SK-N-DZ (cell line): Measurements from ENCODE around the gene CYP46A1.

Experiments
- DNase-seq: peaks from one replicate; pipeline ENCODE4 v3.0.0-alpha.2; 2015; ENCODE audit warnings: low spot score

Gene CYP46A1

DNA sequence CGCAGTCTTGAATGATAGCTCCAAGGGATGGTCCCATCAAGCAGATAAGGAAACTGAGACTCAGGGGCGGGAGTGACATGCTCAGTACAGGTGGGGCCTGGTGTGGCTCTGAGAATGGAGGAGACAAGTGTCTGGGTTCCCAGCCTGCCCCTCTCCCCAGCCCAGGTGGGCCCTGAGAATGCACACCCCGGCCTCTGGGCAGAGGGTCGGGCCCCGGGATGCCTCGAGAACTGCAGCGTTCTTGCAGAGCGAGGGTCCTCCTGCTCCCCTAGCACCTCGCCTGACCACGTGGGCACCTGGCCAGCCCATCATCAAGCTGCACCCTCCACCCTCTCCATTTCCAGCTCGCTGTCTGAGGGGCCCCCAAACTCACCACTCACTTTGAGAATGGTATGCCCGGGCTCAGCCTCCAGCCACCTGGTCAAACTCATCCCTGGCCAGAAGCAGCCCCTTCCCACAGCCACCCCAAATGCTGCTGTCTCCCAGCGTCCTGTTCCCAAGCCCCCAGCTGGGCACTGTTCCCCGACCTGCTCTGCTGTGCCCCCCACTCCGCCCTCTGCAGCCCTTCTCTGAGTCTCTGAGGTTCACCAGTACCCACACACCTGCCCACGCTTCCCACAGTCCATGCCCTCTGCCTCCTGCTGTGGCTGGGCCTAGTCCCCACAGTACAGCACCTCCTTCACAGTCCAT lies 44.3 kb downstream of the CYP46A1 start:
- no peak for DNase-seq

DNA sequence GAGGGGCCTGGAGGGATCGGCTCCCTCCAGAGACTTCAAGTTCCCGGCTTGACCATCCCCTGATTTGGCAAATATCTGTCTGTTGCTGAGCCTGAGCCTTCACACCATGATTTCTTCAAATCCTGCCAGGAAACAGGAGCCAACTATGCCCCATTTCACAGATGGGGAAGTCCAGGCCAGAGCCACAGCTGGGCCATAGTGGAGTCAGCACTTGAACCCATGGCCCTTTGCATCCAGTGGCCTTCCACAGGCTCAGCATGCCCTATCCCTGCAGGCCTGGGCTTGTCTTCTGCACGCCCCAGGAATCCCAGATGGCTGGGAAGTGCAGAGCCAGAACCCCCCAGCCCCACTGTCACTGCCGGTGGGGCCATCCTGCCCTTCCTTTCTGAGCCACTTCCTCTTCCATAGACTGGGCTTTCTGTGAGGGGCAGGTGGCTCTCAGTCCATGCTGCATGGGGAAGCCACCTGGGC lies 44.9 kb downstream of the CYP46A1 start:
- DNase-seq = no peak

DNA sequence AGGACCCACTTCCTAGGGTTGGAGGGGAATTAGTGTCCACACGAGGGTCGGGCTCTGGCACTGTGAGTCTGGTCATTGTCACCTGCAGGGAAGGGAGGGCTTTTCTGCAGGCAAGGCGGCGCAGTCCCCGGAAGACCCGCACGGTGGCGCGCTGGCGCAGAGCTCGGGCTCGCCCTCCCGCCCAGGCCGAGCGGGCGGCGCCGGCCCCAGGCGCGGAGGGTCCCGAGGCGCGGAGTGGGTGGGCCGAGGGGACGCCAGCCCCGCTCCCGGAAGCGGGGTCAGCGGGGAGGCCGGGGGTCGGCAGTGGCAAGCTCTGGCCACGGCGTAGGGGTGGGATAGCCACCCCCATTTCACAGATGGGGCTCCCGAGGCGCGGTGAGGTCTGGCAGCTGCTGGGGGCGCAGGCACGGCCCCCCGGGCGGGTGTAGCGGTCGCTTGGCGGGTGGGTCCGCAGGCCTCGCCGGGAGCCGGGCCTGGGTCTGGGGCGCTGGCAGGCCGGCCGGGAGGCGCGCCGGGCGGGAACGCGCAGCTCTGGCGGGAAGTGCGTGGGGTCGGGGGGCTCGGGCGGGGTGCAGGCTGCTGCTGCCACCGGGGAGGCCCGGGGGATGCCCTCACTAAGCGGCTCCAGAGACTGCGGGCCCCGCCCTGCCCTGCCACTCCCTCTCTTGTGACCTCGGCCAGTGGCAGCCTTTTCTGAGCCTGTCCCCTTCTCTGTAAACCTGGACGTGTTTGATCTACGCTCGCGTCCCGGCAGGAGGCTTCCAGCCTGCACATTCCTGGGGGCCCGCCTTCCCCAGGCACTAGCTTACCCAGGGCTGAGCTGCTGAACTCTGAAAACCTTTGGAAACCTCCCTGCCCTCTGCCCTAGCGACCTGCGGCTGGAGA lies 46.1 kb downstream of the CYP46A1 start:
- peak; percentile 52 for DNase-seq

DNA sequence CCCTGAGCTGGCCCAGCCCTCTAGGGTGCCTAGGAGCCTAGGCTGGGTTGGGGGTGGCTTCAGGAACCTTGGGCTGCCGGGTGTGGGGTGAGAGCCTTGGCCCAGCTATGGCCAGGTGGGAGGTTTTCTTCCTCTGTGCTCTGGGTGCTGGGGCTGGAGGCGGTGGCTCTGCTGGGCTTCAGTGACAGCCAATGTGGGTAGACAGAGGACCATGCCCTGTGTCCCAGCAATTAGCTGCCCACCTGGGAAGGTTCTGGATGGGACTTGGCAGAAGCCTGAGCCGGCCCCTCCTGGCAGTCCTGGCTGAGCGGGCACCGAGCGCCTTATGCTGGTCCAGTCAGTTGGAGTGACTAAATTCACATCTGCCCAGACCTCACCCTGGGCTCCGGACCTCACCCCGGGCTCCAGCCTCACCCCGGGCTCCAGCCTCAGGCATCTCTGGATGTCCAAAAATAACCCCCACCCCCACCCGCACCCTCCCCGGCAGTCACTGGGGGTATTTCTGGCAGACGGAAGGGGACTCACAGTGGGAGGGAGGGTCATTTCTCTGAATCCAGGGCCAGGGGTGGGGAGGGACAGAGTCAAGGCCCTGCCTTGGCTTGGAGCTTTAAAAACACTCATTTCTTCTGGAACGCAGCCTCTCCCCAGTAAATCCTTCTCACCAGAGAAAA lies 46.9 kb downstream of the CYP46A1 start:
- DNase-seq = no peak

DNA sequence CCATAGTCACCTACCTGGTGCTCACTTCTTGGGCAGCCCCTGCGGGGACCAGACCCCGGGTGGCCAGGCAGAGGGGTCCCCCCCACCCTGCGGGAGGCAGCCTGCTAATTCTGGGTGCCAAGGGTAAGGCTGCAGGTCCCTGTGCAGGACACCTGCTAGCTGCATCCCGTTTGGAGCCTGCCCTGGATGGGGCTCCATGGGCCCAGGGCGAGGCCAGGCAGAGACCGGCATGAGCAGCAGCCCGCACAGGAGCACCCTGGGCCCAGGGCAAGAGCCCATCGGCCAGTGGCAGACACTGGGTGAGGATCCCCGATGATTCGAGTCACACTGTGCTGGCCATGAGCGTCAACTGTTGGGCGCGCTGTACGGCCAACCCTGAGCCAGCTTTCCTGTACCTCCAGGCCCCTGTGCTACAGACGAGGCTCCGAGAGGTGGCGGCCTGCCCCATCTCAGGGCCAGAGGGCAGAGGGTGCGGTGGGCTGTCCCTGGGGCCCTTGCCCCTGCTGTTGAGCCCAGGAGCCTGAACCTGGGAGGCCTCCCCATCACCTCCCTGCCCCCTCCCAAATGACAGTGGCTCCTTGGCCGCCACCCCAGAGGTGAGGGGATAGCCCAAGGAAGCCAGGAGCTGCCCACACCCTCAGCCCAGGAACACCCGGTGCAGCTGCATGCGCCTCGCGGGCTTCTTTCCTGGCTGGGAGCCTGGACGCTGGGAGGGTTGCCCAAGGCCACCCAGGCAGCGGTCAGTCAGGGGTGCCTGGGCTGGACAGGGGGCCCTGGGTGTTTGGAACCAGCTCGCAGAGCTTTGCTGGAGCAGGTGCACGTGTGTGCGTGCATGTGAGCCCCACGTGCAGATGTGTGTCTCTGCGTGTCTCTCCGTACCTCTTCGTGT lies 47.7 kb downstream of the CYP46A1 start:
- DNase-seq = no peak

DNA sequence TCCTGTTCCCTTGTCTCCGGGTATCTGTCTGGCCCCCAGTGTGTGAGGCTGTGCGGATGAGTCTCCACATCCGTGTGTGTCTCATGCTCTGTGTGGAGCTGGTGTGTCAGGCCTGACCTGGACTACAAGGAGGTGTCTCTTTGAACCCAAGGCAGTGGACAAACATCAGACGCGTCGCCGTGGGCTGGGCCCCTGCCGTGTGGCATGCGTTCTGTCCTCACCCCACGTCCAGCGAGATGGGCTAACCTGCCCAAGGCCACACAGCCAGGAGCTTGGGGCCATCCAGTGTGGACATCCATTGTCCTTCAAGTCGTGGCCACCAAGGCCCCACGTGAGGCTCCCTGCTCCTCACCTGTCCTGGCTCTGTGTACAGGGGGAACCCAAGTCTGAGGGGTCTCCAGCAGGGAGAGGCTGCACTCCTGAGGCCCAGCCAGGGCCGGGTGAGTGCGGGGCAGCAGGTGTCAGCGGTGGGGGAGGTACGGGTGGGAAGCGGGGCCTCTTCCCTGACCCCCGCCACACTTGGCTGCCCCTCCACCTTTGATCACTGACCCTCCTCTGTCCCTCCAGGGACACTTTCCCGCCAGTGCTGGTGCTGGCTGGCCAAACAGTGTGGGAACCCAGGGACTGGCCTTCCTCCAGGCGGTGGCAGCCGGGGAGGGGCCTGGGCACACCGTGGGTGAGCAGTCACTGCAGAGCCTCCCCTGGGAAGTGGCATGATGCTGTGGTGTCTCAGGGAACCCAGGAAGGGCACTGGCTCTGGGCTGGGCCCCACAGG lies 48.5 kb downstream of the CYP46A1 start:
- DNase-seq = no peak

DNA sequence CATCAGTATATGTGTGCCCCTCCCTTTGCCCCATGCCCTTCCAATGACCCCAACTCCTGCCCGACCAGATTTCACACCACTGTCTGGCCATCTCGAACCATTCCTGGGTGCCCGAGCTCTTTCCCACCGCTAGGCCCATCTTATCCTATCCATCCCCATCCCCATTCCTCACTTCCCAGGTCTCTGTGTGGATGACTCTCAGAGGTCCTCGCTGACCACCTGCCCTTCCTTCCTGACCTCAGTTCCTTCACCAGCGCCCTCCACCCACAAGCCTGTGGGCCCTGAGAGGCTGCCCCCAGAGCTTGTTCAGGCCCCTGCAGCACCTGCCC lies 49.1 kb downstream of the CYP46A1 start:
- no peak for DNase-seq

DNA sequence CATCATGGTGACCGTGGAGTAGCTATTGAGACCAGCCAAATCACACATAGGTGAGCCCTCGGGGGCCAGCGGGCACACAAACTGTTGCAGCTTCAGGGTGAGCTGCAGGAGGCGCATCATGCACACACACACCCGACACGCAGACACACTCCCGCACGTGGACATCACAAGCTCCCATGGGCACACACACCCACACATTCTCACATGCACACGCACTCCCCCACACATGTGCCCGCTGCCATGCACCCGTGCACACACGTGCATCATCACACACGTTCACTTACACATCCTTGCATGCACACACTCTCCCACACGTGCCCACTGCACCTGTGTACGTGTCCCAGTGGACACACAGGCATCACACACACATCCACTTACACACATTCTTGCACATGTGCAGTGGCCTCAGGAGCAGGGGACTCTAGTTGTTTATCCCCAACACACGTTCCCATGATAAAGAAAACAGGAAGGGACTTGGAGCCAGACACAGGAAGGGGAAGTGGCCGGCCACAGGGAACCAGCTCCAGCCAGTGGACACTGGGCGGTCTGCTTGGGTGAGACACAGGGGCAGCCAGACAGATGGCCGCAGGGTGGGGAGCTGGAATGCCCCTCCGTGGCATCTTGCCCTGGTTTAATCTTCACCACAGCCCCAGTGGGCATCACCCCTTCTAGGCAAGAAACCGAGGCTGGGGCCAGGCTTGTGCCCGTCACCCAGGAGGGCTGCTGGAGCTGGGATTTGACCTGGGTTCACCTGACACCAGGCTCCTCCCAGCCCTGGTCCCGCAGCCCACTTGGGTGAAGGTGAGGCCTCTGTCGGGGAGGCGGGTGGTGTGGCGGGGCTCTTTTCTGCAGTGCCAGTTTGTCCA lies 49.7 kb downstream of the CYP46A1 start:
- no peak for DNase-seq

DNA sequence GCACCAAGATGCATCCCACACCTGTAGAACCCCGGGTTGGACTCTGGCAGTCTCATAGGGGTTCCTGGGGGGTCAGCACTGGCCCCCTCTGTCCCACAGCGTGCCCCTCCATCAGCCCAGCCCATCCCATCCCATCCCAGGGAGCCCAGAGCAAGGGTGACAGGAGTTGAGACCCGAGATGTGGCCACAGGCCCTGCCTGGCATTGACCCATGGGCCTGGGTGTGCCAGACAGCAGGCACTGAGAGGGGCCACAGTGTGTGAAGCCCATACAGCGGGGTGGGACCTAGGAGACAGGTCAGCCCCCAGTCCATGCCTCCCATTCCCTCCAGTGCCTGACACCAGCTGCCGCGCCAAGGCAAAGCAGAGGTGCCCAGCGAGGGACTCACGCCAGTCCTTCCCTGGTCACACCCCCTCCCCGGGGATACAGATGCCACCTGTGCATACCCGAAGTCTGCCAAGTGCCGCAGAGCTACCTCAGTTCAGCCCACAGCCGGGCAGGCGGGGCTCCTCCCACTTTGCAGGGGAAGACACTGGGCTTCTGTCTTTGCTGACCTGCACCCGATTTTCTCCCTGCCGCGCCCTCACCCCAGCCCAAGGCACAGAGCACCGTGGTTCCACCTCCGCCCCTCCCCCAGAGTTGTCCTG lies 50.4 kb downstream of the CYP46A1 start:
- no peak for DNase-seq

DNA sequence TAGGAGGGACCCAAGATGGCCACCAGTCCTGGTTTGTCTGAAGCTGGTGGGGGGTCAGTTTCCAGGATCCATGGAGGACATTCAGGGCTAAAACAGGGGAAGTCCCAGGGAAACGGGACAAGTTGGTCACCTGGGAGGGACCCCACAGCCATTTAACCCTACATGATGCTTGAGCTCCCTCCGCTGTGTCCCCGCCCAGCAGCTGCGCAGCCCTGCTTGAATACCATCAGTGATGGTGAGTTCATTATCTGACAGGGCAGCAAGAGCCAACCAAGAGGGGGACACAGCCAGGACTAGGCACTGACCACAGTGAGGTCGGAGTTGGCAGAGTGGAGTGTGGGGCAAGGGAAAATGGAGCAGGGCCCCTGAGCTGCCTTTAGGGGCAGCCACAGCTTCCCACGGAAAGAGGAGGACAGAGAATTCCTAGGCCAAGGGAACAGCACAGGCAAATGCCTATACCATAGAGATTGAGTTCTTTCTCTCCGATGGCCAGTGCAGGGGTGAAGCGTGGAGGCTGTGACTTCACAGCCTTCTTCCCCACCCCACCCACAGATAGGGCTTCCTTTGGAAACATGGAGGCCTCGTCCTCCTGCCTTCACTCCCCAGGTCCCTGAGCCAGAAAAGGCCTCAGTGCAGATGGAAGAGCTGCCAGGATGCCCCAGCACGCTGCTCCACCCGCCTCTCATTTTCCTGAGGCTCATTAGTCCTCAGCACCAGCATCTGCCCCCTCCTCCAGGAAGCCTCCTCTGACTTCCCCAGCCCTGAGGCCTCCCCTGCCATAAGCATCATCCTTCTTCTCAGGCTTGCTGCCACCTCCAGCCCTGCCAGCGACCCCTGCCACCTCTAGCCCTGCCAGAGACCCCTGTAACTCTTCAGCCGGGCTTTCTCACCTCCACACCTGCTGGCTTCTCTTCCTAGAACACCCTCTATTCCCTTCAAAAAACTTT lies 51.4 kb downstream of the CYP46A1 start:
- DNase-seq = no peak

DNA sequence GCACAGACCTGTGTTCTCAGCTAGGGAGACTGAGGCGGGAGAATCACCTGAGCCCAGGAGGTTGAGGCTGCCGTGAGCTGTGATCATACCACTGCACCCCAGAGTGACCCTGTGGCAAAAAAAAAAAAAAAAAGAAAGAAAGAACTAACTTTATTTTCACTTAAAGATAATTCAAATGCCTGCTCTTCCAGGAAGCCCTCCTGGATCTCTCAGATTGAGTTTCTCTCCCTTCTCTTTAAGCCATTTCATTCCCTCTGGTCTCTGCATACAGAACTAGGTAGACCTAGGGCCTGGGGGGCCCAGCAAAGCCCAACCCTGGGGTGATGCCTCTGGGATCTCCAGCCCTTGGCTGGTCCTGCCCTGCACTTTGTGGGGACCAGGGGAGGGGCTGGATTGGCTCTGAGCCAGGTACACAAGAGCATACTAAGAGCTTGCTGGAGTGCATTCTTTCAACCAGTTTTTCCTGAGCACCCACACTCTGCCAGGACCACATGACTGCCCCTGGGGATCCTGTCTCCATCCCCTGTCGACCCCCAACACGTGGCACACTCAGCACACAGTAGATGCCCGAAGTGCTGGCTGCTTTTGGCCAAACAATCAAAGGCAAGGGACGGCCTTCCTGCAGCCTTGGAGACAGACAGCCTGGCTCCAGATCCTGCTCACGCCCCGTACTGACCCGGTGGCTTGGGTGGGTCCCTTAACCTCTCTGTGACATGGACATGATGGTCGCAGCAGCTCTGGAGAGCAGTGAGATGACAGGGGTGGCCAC lies 52.7 kb downstream of the CYP46A1 start:
- no peak for DNase-seq

DNA sequence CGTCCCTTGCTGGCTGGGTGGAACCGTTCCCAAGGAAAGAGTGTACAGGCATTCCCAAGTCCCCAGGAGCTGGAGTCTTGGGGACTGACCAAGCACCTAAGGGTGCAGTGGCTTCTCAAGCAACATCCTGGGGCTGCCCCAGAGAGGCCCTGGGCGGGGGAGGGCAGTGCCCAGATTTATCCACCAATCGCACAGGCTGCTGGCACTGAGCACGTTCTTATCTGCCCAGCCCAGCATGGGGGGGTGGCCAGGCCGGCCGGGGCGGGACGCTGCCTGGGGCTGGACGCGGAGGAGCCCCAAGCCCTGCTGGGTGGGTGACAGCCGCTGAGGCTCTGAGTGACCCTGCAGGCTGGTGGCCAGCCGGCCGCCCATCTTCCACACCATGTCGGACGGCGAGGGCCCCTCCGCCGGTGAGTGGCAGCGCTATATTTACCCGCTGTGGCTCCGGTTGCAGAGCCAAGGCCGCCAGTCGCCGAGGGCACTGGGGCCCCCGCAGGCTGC lies 53.4 kb downstream of the CYP46A1 start:
- no peak for DNase-seq

DNA sequence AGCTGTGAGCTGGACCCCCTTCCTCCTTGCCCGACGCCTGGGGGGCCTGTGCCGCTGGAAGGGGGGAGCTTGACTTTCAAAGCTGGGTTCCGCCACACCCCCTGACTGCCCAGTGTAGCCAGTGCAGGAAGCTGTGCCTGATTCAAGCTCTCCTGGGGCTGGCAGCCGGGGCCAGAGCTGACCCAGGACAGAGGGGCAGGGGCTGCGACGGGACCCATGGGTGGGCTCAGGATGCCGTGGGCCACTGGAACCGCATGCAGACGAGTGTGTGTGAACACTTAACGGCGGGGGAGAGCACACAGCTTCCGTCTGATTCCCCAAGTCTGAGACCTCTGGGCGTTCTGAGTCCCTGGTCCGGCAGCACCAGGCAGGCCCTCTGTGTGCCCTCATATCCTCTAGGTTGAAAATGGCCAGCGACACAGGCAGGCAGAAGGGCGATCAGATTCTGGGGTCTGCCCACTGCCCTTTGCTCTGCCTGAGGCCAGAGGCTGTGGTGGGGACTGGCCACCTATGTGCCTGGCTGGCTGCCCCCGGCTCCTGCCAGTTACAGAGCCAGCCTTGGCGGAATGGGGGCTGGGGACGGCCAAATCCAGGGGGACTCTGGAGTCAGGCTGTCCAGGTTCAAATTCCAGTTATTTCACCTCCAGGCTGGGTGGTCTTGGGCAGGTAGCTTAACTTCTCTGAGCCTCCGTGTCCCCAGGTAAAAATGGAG lies 54.0 kb downstream of the CYP46A1 start:
- DNase-seq = no peak

DNA sequence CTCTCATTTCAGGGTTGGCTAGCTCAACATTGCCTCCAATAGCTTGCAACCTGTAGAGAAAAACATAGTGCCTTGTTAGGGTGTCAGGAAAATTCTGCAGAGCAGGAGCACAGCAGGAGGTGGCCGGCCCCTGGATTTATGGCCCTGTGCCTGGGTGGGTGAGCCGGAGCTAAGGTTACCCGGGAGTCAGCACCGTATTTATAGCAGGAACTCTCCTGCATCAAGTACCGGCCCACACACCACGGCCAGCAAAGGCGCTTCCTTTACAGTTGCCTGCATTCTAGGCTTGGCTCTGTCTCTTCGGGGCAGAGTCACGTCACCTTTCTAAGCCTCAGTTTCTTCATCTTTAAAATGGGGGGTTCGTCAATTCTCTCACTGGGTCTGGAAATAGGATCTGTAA lies 56.3 kb downstream of the CYP46A1 start:
- no peak for DNase-seq

DNA sequence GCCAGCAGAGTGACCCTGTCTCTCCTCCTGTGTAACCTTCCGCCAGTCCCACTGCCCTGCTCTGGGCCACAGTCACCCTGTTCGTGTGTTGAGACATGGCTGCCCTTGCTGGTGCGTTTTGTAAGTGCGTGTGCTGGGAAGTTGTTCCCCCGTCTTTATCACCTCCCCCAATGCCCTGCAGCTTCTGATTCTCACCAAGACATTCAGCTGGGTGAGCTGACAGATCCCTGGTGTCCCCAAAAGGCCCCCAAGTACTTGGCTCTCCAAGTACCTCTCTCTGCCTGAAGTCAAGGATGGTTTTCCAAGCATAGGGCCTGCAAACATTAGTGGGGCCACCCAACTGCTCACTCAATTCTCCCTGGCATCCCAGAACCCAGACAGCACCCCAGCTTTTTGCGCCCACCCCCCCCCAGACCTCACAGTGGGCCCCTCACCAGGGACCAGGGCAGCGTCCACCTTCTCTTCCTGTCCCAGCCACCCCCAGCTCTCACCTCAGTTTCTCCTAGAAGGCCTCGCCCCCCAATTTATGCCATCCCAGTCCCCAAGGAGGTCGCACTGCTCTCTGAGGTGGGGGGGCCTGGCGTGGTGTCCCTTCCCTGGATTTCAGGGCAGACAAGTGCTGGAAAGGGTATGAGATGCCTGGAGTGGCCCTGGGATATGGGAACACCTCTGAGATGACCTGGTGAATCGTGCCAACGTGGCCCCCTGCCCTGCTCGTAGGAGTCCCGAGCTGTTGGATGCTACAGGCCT lies 57.3 kb downstream of the CYP46A1 start:
- DNase-seq = no peak

DNA sequence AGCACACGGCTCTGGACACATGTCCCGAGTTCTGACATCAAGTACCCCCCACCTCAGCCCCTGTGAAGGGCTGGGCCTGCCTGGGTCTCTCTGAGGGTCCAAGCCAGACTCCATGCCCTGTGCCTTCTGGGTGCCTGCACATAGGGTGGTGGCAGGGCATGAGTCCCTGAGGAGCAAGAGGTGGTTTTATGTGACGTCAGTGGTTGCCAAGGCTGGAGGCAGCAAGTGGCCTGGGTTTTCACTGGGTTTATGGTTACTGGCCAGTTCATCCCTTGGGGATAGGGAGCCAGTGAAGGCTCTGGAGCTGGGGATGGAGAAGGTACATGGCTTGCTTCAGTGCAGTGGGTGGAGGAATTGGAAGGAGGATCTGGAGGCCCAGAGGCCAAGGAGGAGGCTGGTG lies 58.0 kb downstream of the CYP46A1 start:
- DNase-seq = no peak
